ENCODE results near the gene ASZ1.

The ASZ1 gene

GRCh38 chr7:117333168-117333567 is 94.1 kb downstream of the ASZ1 start:
- DNase-seq = no peak

GRCh38 chr7:117332031-117332430 is 95.3 kb downstream of the ASZ1 start:
- DNase-seq = no peak

- no peak for DNase-seq
Observed at GRCh38 chr7:117325836-117326235, 101.5 kb downstream of the ASZ1 start.

GRCh38 chr7:117324960-117325359 is 102.3 kb downstream of the ASZ1 start:
- DNase-seq = no peak

- DNase-seq = no peak
Observed at GRCh38 chr7:117323851-117324711, 103.2 kb downstream of the ASZ1 start.

- DNase-seq = no peak
Observed at GRCh38 chr7:117323305-117323850, 103.9 kb downstream of the ASZ1 start.

GRCh38 chr7:117322741-117323304 is 104.5 kb downstream of the ASZ1 start, which contains the start of gene WNT2:
WNT2 (minus strand) TSS chr7:117323058; CDS start chr7:117322989, 69 bp downstream.
- DNase-seq = no peak

- DNase-seq = no peak
Observed at GRCh38 chr7:117320523-117320922, 106.8 kb downstream of the ASZ1 start.

- DNase-seq = no peak
Observed at GRCh38 chr7:117319181-117319580, 108.1 kb downstream of the ASZ1 start.

- no peak for DNase-seq
Observed at GRCh38 chr7:117313582-117313981, 113.7 kb downstream of the ASZ1 start.
